Breast epithelium (tissue), 4 donors: ENCODE measurements around the gene SRGAP3. TPM values are rescaled to one million over a fixed set of nuclear protein-coding genes. Genes with fewer than 3 reads are reported as not detected.

ENCODE experiments used
- DNase-seq, 2 donors: peaks; one replicate each; pipeline ENCODE4 v3.0.0-alpha.2; 2019; ENCODE audit warnings: low spot score in 2 of 2
- H3K27ac ChIP-seq, 2 donors: fragments of 200-600 bp; sonication (generic) in 1 of 2; one replicate each; pipeline ENCODE4 v1.5.1; 2016 to 2019; ENCODE audit warnings: mild to moderate bottlenecking in 1 of 2
- H3K27me3 ChIP-seq, 2 donors: fragments of 200-600 bp; sonication (generic) in 1 of 2; one replicate each; pipeline versions ENCODE4 v1.5.1 to v1.6.0; 2017 to 2019; ENCODE audit warnings: control low read depth in 1 of 2, mild to moderate bottlenecking in 1 of 2
- H3K36me3 ChIP-seq: fragments of 200-600 bp; one replicate; pipeline ENCODE4 v1.5.1; 2019
- H3K4me1 ChIP-seq, 2 donors: fragments of 200-600 bp; sonication (generic); one replicate each; pipeline ENCODE4 v1.5.1; 2016 to 2019; ENCODE audit warnings: control low read depth in 1 of 2
- H3K4me3 ChIP-seq, 3 donors: fragments of 200-600 bp; sonication (generic); 1 replicate in 2 of 3; 2 replicates in 1 of 3; pipeline ENCODE4 v1.5.1; 2016 to 2019; ENCODE audit warnings: mild to moderate bottlenecking in 3 of 3, moderate library complexity in 2 of 3
- H3K9me3 ChIP-seq, 2 donors: fragments of 200-600 bp; sonication (generic) in 1 of 2; one replicate each; pipeline ENCODE4 v1.5.1; 2016 to 2019; ENCODE audit warnings: control low read depth in 1 of 2
- CTCF ChIP-seq, 3 donors: fragments of 450-650 bp; IDR thresholded peaks; one replicate each; pipeline ENCODE4 v1.5.1; 2016 to 2017; ENCODE audit warnings: antibody characterized with exemption in 3 of 3, mild to moderate bottlenecking in 3 of 3, moderate library complexity in 3 of 3
- POLR2A ChIP-seq: fragments of 450-650 bp; IDR thresholded peaks from one replicate; pipeline ENCODE4 v1.6.1; 2016; ENCODE audit warnings: antibody characterized with exemption, mild to moderate bottlenecking, moderate library complexity
- POLR2AphosphoS5 ChIP-seq, 3 donors: sonication (generic); formaldehyde crosslinking; IDR thresholded peaks; one replicate each; pipeline ENCODE4 v1.6.1; 2017; ENCODE audit warnings: antibody characterized with exemption in 3 of 3
- intact Hi-C: fragments of 100-400 bp; cut with DNase I; formaldehyde crosslinking; loops from one replicate; pipeline ENCODE4 v1.15.1; 2023; ENCODE audit warnings: low total_unique reads
- total RNA-seq, 3 donors: library from RNA; depleted of rRNA; stranded (reverse); fragments of >200 nt; gene quantifications; one replicate each; pipeline ENCODE4 v1.1.0, GENCODE V29; 2016

The SRGAP3 gene
- total RNA-seq, 3 donors from 2014 or later: 13.6 to 21.5 (median 19.0) TPM

DNA sequence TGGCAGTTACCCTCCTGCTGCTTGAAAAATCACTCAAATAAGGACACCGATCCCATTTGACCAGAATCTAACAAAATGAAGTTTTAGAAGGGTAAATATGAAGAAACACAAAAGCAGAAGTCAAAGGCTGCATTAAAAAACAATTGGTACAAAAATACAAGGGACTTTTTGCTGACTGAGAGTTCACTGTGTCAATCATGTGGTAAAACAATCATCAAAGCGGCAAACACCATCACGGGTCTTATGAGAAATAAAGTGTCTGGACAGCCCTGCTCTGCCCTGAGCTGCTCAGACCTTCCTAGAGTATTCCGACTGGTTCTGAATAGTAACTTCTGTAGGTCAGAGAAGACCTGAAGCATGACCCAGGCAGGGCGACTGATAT lies 148.9 kb downstream of the SRGAP3 start:
- no peak overlapping the region for H3K4me3 ChIP-seq
- no peaks in the 10 kb centered on the region for H3K4me1 ChIP-seq
- TF ChIP-seq POLR2AphosphoS5 (IDR thresholded peaks at IDR 0.05) (no peak), POLR2A (no peak), CTCF (IDR thresholded peaks at IDR 0.05) (no peak)
- intact Hi-C loops: no loop called here
- no peak for DNase-seq
- no peak overlapping the region for H3K27ac ChIP-seq
- no peaks in the 10 kb centered on the region for H3K27me3 ChIP-seq
- no peaks in the 10 kb centered on the region for H3K36me3 ChIP-seq
- no peaks in the 10 kb centered on the region for H3K9me3 ChIP-seq

GRCh38 chr3:9099702-9100512 lies 149.5 kb downstream of the SRGAP3 start:
- intact Hi-C loops: loop anchor here (5.0 kb wide), 1 partner anchor 1497 kb away; no protein-coding TSS in a partner anchor
- H3K4me3 ChIP-seq: no peak overlapping the region
- no peak overlapping the region for H3K27ac ChIP-seq
- no peaks in the 10 kb centered on the region for H3K36me3 ChIP-seq
- H3K27me3 ChIP-seq: no peaks in the 10 kb centered on the region
- no peak for DNase-seq
- H3K9me3 ChIP-seq: no peaks in the 10 kb centered on the region
- no peaks in the 10 kb centered on the region for H3K4me1 ChIP-seq
- no peak for TF ChIP-seq POLR2AphosphoS5 (IDR thresholded peaks at IDR 0.05)
- TF ChIP-seq CTCF (IDR thresholded peaks at IDR 0.05): no peak
- no peak for TF ChIP-seq POLR2A

- H3K27ac ChIP-seq: no peak overlapping the region
- intact Hi-C loops: loop anchor here (5.0 kb wide), 1 partner anchor 1498 kb away; no protein-coding TSS in a partner anchor
- H3K9me3 ChIP-seq: no peaks in the 10 kb centered on the region
- no peaks in the 10 kb centered on the region for H3K27me3 ChIP-seq
- no peaks in the 10 kb centered on the region for H3K4me1 ChIP-seq
- DNase-seq: peak in 1 of 2 donors; percentile 77
- H3K4me3 ChIP-seq: no peak overlapping the region
- TF ChIP-seq POLR2A (no peak), POLR2AphosphoS5 (IDR thresholded peaks at IDR 0.05) (no peak)
- H3K36me3 ChIP-seq: no peaks in the 10 kb centered on the region
Measured at GRCh38 chr3:9098716-9099675, 150.4 kb downstream of the SRGAP3 start.

DNA sequence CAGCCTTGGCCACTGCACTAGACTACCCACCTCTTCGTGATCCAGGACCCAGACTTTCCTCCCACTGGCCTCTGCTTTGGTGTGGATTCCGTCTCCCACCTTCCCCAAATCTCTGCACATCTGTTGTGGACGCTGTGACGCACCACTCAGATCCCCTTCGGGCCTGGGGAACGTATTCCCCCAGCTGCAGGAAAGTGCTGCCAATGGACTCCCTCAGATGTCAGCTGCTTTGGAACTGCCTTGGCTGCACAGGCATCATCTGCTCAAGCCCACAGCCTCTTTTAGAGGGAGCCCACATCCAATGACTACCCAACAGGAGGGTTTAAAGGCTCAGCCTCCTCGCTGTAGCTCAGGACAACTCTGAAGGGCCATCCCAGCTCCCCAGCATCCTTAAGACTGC lies 152.0 kb downstream of the SRGAP3 start:
- DNase-seq: no peak

More for the DNA sequence above, 152.0 kb downstream of the SRGAP3 start:
- no peak for TF ChIP-seq POLR2A
- TF ChIP-seq CTCF (IDR thresholded peaks at IDR 0.05): no peak
- TF ChIP-seq POLR2AphosphoS5 (IDR thresholded peaks at IDR 0.05): no peak
- Histone ChIP-seq H3K4me3 (no peak overlapping the region), H3K36me3 (no peaks in the 10 kb centered on the region), H3K4me1 (no peaks in the 10 kb centered on the region), H3K27me3 (no peaks in the 10 kb centered on the region), H3K9me3 (no peaks in the 10 kb centered on the region), H3K27ac (no peak overlapping the region)
- intact Hi-C loops: loop anchor here (5.0 kb wide), 1 partner anchor 1500 kb away; no protein-coding TSS in a partner anchor
